ENCODE results near the gene ADTRP. TPM values are rescaled to one million over a fixed set of nuclear protein-coding genes. Genes with fewer than 3 reads are reported as not detected.
A peak's percentile ranks its signal among the peaks of the same experiment; 100 is the strongest.

ADTRP gene
- total RNA-seq, 2 experiments from 2014 or later, result 20.0 to 21.9 TPM

GRCh38 chr6:11711003-11711983, 67.3 kb downstream of the ADTRP start:
- ChIA-PET POLR2A (interaction anchor here (0.6 to 7.1 kb wide), 14 partner anchors 8 to 872 kb away, joined by 3 to 122 read pairs (median 4); no protein-coding TSS in a partner anchor), CTCF (interaction anchor here (0.9 to 3.8 kb wide), 6 partner anchors 12 to 55 kb away, joined by 3 to 18 read pairs (median 6); no protein-coding TSS in a partner anchor)
- DNase-seq, result peak; percentile 84
- Mint-ChIP-seq H3K9me3 (peaks cover 7% of the 10 kb centered on the region), H3K36me3 (ENCODE audit: low read depth) (peaks cover 45% of the 10 kb centered on the region), H3K4me1 (ENCODE audit: low read depth) (peaks cover 70% of the 10 kb centered on the region), H3K4me3 (peak overlapping the region; percentile 57), H3K27ac (peak overlapping the region; percentile 97), H3K27me3 (no peaks in the 10 kb centered on the region)
- no peak for TF ChIP-seq CTCF (IDR thresholded peaks at IDR 0.05)
- intact Hi-C loops (cut with micrococcal nuclease), result loop anchor here (2.0 to 5.0 kb wide), 3 partner anchors 18 to 341 kb away; partner anchors contain the start of gene HIVEP1
- peak; percentile 50 for ATAC-seq

- peaks cover 41% of the 10 kb centered on the region for H3K36me3 Mint-ChIP-seq (ENCODE audit: low read depth)
- DNase-seq (peak; percentile 85), ATAC-seq (peak; percentile 47)
- peaks cover 7% of the 10 kb centered on the region for H3K9me3 Mint-ChIP-seq
- ChIA-PET CTCF (interaction anchor here (1.0 kb wide), 1 partner anchor 18 kb away, joined by 4 read pairs; no protein-coding TSS in a partner anchor), POLR2A (interaction anchor here (0.9 to 7.1 kb wide), 8 partner anchors 9 to 124 kb away, joined by 3 to 122 read pairs (median 3); no protein-coding TSS in a partner anchor)
- peak overlapping the region; percentile 57 for H3K4me3 Mint-ChIP-seq
- TF ChIP-seq CTCF (IDR thresholded peaks at IDR 0.05), result no peak
- peak overlapping the region; percentile 97 for H3K27ac Mint-ChIP-seq
- intact Hi-C loops (cut with micrococcal nuclease), result loop anchor here (2.0 to 5.0 kb wide), 3 partner anchors 18 to 342 kb away; partner anchors contain the start of gene HIVEP1
- H3K27me3 Mint-ChIP-seq, result no peaks in the 10 kb centered on the region
- H3K4me1 Mint-ChIP-seq (ENCODE audit: low read depth), result peaks cover 66% of the 10 kb centered on the region
These were observed 68.3 kb downstream of the ADTRP start for GRCh38 chr6:11710311-11710761.

- no peak for DNase-seq
- peaks cover 45% of the 10 kb centered on the region for H3K4me1 Mint-ChIP-seq (ENCODE audit: low read depth)
- H3K36me3 Mint-ChIP-seq (ENCODE audit: low read depth), result peaks cover 17% of the 10 kb centered on the region
- no peak overlapping the region for H3K4me3 Mint-ChIP-seq
- intact Hi-C loops (cut with micrococcal nuclease), result no loop called here
- no peak overlapping the region for H3K27ac Mint-ChIP-seq
- ATAC-seq, result no peak
- ChIA-PET CTCF (no interaction called here), POLR2A (no interaction called here)
- no peaks in the 10 kb centered on the region for H3K27me3 Mint-ChIP-seq
- peaks cover 7% of the 10 kb centered on the region for H3K9me3 Mint-ChIP-seq
- no peak for TF ChIP-seq CTCF (IDR thresholded peaks at IDR 0.05)
These were observed 72.4 kb downstream of the ADTRP start for GRCh38 chr6:11706171-11706570.

GRCh38 chr6:11705483-11705882, 73.1 kb downstream of the ADTRP start:
- DNase-seq (no peak), ATAC-seq (no peak)
- peaks cover 12% of the 10 kb centered on the region for H3K36me3 Mint-ChIP-seq (ENCODE audit: low read depth)
- intact Hi-C loops (cut with micrococcal nuclease), result no loop called here
- peaks cover 7% of the 10 kb centered on the region for H3K9me3 Mint-ChIP-seq
- H3K4me1 Mint-ChIP-seq (ENCODE audit: low read depth), result peaks cover 40% of the 10 kb centered on the region
- ChIA-PET POLR2A (no interaction called here), CTCF (interaction anchor here (1.3 kb wide), 1 partner anchor 49 kb away, joined by 3 read pairs; no protein-coding TSS in a partner anchor)
- H3K27ac Mint-ChIP-seq, result peak overlapping the region; percentile 20
- no peaks in the 10 kb centered on the region for H3K27me3 Mint-ChIP-seq
- TF ChIP-seq CTCF (IDR thresholded peaks at IDR 0.05), result no peak
- H3K4me3 Mint-ChIP-seq, result no peak overlapping the region

Data from activated CD8-positive, alpha-beta T cell treated with anti-CD3 and anti-CD28 coated beads for 36 hours (primary cell).